H1 (cell line): Measurements from ENCODE around the gene LRP5. TPM values are rescaled to one million over a fixed set of nuclear protein-coding genes. Genes with fewer than 3 reads are reported as not detected.

ENCODE experiments used
- FOSL1 ChIP-seq: IDR thresholded peaks from 2 replicates; pipeline ENCODE4 v1.6.1; 2011; ENCODE audit warnings: mild to moderate bottlenecking, low read depth, low read length, moderate library complexity; ENCODE audit not compliant: insufficient read depth
- NRF1 ChIP-seq: IDR thresholded peaks from 2 replicates; pipeline ENCODE4 v1.6.1; 2011; ENCODE audit warnings: mild to moderate bottlenecking, low read depth, low read length, improper control_type of control experiment
- SP4 ChIP-seq: IDR thresholded peaks from 2 replicates; pipeline ENCODE4 v1.6.1; 2012; ENCODE audit warnings: low read length, inconsistent platforms
- TAF7 ChIP-seq: optimal IDR thresholded peaks from 2 replicates; pipeline ENCODE3; 2011; ENCODE audit warnings: low read depth, mild to moderate bottlenecking, inconsistent platforms, low read length, moderate library complexity, borderline replicate concordance
- YY1 ChIP-seq: IDR thresholded peaks from 2 replicates; pipeline ENCODE4 v1.6.1; 2011; ENCODE audit warnings: low read depth, mild to moderate bottlenecking, low read length
- polyA plus RNA-seq, 7 experiments: library from polyadenylated mRNA; depleted of rRNA in 3 of 7; stranded (reverse) in 5 of 7; unstranded in 2 of 7; fragments of >200 nt in 5 of 7; fragments of 200-250 nt in 2 of 7; gene quantifications; 1 replicate in 5 of 7; 2 replicates in 1 of 7; 4 replicates in 1 of 7; pipeline versions ENCODE4 v1.2.1 to v1.2.3, GENCODE V29; 2011 to 2013; ENCODE audit warnings: missing spikeins in 2 of 7, mixed read lengths in 2 of 7
- total RNA-seq: library from RNA; stranded (reverse); fragmentation: NEBNext Ultra II Directional; extraction: Animal tissue kit (Norgen Biotek cat#: 25700); gene quantifications from 2 replicates; pipeline ENCODE4 v1.2.1, GENCODE V29; 2021
- TF ChIP-seq, protein P1 (sequence below): IDR thresholded peaks from 2 replicates; pipeline ENCODE4 v1.6.1; 2012; ENCODE audit warnings: low read length, inconsistent platforms

LRP5 gene
- total and polyA plus RNA-seq, 2 of the 8 experiments (the other 6 are each of a cell fraction or from before 2014, with no cell fraction given), result 19.0 to 38.9 TPM

DNA sequence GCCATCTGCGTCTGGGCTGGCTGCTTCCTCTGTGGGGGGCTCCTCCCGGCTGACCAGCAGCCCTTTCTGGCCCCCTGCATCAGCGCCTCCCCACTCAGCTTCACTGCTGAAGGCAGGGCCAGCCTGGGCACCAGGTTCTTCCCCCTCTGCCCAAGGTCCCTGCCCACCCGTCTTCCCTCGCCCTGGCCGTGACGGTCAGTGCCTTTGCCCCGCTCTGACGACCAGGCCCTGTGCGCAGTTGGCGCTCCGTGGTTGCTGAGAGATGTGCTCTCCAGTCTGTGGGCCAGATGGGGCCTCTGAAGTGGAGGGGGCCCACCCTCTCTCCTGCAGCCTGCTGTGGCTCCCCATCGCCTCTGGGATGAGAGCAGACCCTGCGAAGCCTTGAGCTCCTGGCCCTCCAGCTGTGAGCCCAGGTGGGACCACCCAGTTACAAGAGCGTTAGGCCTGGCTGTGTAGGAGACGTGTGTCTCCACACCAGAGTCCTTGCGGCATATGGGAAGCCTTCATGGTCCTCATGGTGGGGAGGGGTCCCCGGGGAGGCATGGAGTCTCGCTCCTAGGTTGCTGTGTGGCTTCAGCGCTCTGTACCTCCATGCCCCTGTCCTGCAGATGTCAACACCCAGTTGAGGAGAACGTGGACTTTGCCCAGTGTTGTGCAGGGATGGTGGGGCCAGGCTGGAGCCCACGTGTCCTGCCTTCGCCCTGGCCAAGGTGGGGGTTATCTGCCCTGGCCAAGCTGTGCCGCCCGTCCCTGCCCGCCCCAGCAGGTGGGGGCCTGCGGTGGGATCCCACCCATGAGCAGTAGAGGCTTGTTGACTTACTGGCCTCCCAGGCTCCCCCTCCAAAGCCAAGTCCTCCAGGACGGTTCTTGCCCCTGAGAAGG lies 14.2 kb downstream of the LRP5 start (continued):
- TF ChIP-seq NRF1 (no peak), FOSL1 (no peak), YY1 (no peak), SP4 (no peak), TAF7 (no peak)
- TF ChIP-seq, protein P1, sequence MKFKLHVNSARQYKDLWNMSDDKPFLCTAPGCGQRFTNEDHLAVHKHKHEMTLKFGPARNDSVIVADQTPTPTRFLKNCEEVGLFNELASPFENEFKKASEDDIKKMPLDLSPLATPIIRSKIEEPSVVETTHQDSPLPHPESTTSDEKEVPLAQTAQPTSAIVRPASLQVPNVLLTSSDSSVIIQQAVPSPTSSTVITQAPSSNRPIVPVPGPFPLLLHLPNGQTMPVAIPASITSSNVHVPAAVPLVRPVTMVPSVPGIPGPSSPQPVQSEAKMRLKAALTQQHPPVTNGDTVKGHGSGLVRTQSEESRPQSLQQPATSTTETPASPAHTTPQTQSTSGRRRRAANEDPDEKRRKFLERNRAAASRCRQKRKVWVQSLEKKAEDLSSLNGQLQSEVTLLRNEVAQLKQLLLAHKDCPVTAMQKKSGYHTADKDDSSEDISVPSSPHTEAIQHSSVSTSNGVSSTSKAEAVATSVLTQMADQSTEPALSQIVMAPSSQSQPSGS, result no peak
